NCI-H2227 (cell line): ENCODE data around the gene KCTD19.

Experiments
- DNase-seq: peaks from one replicate; lab custom pipeline; 2025; ENCODE audit not compliant: unreplicated experiment; lab: John Stamatoyannopoulos, UW

The KCTD19 gene

DNA sequence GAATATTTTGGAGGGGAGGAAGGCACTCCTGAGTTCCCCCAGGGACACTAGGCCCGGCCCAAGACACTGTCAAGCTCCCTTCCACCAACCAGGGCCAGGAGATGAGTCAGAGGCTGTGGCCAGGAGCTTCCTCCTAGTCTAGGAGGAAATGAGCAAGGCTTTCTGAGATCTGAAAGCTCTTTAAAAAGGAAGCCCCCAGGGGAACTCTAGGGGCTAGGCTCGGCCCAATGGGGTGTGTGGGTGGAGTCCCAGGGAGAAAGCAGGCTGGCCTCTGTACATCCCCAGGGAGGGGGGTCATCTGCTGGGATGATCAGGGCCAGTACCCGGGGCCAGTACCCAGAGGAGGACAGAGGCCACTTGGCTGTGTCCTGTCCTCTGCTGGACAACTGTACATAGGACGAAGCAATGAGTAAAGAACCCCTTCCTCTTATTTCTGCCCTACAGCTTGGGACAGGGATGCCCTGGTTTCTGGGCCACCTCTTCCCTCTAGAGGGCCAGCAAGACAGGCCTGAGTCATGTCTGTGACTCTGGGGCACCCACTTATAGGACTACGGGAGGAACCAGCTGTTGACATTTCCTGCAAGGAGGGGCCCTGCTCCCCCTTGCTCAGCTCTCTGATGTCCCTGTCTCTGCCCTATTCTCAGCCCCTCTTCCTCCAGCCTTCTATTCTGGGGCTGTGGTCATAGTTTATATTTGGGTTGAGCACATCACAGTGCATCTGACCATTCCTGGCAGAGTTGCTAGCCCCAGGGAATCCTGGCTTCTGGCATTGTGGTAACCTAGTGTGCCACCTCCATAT lies 82.0 kb downstream of the KCTD19 start:
- no peak for DNase-seq

DNA sequence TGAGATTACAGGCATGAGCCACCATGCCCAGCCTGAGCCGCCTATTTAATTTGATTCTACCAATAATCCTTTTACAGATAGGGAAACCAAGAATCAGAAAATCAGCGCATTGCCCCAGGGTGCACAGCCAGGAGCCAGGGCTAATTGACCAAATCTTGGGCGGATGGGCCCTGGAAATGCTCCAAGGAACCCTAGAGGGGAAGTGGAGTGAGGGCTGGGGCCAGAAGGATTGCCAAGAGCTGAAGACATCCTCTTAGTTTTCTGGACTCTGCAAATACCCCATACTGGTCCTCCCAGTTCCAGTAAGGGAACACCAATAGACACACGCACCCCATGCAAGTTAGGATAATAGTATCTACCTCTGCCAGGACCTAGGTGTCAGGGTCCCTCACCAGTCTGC lies 83.1 kb downstream of the KCTD19 start:
- no peak for DNase-seq

DNA sequence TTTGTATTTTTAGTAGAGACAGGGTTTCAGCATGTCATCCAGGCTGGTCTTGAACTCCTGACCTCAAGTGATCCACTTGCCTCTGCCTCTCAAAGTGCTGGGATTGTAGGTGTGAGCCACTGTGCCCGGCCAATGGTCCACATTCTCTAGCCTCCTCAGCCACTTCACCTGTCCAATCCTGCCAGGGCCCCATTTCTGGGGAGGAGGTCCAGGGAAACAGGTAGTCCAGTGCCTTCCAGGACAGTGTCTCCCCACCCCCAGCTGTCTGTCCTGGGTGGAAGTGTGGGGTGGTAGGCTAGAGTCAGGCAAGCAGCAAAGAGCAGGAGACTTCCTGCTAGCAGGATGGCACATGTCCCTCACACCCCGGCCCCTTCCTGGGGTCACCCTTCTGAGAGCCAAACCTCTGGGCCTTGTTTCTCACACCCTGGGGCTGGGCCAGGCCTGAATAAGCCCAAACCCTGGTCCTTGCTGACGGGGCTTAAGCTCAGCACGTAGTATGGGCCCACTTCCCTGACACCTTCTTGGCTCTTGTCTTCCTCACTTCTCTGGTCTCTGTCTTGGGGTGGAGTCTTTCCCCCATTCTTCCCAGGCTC lies 84.3 kb downstream of the KCTD19 start:
- DNase-seq = no peak

DNA sequence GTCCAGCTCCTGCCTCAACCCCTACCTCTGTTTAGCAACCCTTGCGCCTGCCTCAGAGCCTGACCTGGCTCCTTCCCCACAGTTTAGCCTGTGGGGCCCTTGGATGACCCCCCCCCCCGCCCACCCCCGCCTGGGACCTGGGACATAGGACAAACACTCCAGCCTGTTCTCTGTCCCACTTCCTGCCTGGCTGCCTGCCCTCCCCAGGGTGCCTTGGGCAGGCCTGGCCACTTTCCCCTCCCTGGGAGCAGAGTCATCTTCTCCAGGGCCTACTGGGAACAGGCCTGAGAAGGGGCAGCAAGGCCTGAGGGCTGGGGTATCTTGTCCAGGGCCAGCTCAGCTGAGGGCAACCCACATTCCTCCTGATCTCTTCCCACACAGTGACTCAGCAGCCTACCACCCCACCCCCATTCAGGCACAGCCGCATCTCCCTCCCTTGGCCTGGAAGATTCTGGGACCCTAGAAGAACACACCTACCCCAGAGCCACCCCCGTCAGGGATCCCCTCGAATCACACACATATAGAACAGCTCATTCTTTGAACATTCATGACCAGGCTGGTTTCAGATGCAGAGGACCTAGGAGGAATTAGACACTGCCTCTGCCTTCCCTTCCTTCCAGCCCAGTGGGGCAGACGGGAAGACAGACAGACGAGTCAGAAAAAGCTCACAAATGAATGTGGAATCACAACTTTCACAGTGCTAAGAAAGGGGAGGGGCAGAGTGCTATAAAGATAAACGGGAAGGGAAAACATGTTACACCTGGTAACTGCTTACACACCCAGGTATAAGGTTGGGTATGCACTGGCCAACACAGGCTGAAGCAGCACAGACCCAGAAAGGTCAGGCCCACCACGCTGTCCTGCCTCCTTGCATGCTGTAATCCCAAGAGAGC lies 85.3 kb downstream of the KCTD19 start:
- no peak for DNase-seq

DNA sequence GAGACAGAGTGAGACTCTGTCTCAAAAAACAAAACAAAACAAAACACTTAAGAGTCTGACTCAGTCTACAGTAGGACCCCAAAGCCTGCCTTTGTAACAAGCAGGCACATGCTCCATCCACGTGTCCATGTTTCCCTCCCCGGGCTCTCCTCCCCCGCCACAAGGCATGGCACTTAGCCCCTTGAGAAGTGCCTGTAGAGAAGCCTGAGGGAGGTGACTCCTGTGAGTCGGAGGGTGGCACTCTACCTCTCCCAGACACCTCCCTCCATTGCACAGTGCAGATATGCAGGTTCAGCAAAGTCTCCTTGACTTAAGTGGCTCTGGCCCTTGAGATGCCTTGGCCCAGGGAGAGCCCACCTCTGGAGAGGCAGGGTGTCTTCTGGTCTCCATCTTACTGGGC lies 86.0 kb downstream of the KCTD19 start:
- DNase-seq = no peak
